Stimulated activated CD8-positive, alpha-beta memory T cell treated with anti-CD3 and anti-CD28 coated beads, Interleukin-15, amount 100 ng/mL, for 1 hour (primary cell): ENCODE data around the gene ZSCAN1.

ENCODE experiments used
- DNase-seq: peaks from one replicate; pipeline ENCODE4 v3.0.0-alpha.2; 2020; ENCODE audit warnings: low read depth

Gene ZSCAN1

DNA sequence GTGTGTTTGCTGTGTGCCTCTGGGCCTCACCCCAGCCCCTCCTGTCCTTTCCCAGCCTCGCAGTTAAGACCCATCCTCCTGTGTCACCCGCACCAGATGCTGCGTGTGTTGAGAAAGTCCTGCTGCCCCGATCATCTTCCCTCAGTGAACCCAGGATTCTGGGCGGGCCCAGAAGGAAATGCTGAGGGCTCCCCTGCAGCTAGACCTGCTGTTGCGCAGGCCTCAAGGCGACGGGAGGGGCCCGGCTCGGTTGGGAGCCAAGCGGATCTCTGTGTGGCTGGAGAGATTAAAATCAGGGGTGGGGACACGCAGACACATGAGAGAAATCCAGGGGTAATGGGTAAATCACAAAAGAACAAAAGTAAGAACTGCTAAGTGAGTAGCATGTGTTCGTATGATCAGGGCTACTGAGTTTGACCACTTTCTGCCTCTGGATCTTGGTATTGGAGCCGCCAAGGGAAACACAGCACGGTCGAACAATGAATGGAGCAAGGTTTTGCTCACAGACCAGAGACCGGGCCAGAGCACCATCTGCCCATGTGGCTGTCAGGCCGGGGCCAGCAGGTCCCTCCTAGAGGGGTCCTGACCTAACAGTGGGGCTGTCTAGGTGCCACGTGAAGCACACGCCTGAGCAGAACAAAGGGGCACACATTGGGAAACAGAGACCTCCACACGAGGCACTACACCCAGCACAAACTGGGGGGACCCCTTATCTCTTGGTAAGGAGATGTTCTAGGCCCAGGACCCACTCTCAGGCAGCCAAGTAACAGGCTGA, 7.1 kb downstream of the ZSCAN1 start:
- no peak for DNase-seq

DNA sequence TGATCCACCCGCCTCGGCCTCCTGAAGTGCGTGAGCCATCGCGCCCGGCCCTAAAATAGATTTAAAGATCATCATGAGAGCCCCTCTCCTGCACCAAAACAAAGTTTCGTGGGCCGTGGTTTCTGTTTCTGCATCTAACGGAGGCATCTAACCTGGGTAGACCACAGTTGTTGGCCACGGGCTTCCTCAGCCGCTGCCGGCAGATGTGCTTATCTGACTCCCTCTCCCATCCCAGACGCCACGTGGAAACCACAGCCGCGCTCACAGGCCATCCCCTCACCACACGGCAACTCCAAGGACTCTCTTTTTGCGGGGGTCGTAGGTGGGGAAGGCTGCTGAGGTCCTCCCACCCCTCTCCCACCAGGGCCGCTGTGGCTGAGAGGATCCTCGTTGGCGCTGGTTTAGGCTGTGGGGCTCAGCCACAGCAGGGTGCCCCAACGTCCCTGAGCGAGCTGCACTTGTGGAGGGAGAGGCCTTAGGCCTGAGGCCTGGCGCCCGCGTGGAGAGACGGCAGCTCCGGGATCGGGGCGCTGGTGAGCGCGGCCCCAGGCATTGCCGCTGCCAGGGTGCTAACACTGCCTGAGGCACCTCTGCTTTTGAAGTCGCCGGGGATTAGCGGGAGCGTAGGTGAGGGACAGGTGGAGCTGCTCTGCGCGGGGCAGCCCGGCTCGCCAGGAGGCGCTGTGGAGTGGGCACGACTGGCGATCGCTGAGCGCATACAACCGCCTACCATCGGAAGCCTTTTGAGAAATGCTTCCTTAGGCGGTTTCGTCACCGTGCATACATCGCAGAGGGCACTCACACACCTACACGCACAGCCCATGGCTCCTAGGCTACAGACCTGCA, 8.9 kb downstream of the ZSCAN1 start:
- DNase-seq = no peak

- no peak for DNase-seq
Measured at GRCh38 chr19:58044391-58044790, 10.6 kb downstream of the ZSCAN1 start.

- DNase-seq = no peak
Measured at GRCh38 chr19:58044886-58045285, 11.1 kb downstream of the ZSCAN1 start.

GRCh38 chr19:58045411-58046050, 11.7 kb downstream of the ZSCAN1 start:
- no peak for DNase-seq

GRCh38 chr19:58046856-58047255, 13.0 kb downstream of the ZSCAN1 start:
- no peak for DNase-seq

DNA sequence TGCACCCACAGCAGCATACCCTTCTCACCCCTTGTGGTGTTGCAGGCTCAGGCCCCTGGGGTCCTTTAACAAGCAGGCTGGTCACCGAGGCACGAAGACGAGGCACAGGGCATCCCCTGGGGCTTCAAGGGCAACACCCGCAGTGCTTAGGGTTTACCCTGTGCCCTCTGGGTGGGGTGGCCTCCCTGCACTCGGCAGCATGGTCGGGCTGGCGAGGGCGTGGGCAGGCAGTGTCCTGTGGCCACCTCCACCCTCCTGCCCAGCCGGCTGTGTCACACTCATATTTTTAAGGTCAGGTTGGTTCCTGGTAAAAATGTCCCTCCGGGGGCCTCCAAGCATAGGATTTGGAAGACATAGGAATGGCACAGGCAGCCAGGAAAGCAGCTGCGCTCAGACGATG, 13.8 kb downstream of the ZSCAN1 start:
- DNase-seq = no peak

DNA sequence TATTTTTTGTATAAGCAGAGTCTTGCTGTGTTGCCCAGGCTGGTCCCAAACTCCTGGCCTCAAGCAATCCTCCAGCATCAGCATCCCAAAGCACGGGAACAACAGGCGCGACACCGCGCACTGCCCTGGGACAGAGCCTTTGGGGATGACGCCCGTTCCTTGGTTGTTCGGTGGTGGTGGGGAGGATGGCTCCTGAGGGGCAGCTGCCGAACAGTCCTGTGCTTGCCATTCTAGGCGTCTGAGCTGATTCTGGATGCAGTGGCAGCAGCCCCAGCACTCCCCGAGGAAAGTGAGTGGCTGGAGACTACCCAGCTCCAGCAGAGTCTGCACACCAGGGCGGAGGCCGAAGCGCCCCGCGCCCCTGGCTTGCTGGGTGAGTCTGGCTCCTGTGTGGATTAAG, 18.4 kb downstream of the ZSCAN1 start:
- DNase-seq = no peak

DNA sequence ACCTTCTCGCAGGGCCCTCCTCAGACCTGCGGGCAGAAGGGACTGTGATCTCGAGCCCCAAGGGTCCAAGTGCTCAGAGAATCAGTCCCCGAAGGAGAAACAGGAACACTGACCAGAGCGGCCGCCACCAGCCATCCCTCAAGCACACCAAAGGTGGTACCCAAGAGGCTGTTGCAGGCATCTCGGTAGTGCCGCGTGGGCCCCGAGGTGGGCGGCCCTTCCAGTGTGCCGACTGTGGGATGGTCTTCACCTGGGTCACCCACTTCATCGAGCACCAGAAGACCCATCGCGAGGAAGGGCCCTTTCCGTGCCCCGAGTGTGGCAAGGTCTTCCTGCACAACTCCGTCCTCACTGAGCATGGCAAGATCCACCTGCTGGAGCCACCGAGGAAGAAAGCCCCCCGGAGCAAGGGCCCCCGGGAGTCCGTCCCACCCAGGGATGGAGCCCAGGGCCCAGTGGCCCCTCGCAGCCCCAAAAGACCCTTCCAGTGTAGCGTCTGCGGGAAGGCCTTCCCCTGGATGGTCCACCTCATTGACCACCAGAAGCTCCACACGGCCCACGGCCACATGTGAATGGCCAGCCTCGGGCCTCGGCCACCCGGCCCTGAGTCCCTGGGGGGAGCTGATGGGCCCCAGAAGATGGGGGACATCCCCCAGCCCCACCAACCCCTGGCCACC, 19.8 kb downstream of the ZSCAN1 start:
- no peak for DNase-seq

DNA sequence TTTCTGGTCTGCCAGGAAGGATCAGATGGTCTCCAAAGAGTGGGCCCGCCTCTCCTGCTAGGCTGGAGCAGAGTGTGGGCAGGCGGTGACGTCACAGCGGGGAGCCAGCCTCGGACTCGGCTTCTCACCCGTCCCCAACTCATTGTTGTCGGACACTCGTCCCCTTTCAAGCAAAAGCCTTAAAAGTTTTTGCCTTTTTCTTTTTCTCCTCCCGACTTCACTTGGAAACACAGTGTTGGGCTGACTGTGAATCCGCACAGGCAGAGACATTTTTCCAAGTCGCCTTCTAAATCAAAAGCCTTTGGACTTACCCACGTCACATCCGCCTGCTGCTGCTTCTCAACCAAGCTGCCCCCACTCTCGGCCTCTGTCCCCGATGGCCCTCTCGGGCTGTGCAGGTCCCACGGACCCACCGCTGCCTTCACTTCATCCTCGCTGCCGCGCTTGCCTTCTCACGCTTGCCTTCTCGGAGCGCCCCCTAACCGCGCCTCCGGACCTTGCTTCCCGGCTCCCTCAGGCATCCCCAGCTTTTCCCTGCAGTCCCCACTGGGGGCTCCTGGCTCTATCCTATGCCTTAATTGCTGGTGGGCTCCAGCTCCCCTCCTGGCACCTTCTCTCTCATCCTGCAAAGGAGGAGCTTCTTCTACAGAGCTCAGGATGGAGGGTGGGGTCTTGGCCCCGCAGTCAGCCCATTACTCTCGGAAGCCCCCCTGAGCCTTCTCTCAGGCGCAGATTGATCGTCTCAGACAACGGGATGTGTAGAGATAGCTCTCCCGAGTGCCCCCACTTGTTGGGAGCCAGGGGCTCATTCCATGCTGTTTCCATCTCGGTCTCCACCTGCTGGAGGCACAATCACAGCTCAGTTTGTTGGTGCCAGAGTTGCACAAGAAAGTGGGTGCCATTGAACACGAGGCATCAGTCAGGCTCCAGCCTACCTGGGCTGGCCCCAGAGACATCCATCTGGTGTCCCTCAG, 21.4 kb downstream of the ZSCAN1 start:
- no peak for DNase-seq

DNA sequence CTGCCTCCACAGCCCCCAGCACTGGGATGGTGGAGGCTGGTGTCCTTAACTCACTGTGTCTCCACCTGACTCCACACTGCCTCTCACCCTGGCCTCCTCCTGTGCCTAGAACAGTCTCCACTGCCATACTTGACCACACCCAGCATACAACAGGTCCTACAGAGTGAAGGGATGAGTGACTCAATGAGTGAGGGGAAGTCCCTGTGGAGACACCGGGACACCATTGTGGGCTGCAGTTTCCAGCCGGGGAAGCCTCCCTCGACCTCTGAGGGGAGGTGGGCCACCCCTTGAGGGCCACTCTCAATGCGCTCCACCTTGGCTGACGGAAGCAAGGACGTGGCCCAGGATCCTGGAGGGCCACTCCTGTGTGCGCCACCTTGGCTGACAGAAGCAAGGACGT, 22.4 kb downstream of the ZSCAN1 start:
- DNase-seq = no peak

- DNase-seq = no peak
Measured at GRCh38 chr19:58056861-58057260, 23.0 kb downstream of the ZSCAN1 start.

DNA sequence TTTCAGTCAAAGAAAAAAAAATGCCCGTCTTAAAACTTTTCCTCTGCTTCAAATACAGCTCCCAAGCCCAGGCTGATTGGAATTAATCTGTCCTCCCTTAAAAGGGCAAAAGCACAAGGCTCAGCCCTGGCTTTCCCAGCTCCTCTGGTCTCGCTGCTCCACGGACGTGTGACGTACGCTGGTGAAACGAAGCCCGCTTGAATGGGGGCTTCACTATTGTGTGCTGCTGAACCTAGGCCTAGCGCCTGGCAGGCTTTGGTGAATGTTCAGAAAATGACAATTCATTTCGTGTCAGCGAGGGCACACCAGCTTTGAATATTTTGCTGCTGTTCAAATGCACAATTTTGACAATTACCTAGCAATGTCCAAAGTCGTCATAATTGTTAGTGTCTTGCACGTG, 24.6 kb downstream of the ZSCAN1 start:
- no peak for DNase-seq

DNA sequence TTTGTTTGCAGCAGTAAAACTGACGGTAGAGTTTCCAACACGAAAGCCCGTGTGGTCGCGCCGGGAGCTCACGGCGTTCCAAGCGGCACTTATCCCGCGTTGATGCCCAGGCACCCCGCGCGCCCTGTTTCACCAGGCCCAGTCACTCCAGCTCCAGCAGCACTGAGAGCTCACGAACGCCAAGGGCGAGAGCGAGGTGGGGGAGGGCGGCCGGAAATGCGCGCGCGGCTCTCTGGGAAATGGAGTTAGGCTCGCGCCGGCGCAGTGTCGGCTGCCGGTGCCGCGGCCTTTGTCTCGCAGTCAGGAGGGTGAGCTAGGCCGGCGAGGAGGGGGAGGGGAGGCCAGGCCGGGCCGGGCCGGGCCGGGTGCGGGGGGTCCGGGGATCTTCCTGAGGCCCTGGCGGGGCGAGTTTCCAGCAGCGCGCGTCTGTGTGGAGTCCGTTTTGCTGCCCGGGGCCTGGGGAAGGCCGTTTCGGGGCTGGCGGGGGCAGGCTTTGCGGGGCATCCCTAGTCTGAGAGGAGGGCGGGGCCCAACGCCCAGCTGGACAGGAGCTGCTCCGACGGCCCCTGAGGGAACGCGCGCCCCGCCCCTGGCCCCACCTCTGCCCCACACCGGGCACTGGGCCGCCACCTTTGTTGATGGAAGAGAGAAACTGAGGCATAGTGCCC, 25.3 kb downstream of the ZSCAN1 start, which contains the start of gene ZNF135:
Gene ZNF135, plus strand, starts transcription at position 280 of the 668 bp plus-strand sequence. CDS start 721 bp downstream, outside the sequence.
- peak; percentile 38 for DNase-seq

DNA sequence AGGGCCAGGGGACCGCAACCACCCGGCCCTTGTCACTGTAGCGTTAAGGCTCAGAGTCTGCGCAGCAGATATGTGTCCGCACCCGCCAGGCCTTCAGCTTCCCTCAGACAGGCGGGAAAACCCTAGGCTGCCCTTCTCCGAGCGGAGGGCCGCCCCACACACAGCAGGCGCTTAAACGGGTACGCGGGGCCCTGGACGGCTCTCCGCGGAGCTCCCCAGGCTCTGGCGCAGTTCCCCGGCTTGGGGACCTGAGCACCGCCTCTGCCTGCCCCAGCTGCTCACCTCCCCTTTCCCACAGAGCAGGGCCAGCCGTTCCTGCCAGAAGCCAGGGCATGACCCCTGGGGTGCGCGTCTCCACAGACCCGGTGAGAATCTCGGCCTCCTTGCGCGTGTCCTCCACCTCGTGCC, 25.9 kb downstream of the ZSCAN1 start:
- DNase-seq = no peak

- DNase-seq = no peak
Measured at GRCh38 chr19:58060231-58060630, 26.4 kb downstream of the ZSCAN1 start.

DNA sequence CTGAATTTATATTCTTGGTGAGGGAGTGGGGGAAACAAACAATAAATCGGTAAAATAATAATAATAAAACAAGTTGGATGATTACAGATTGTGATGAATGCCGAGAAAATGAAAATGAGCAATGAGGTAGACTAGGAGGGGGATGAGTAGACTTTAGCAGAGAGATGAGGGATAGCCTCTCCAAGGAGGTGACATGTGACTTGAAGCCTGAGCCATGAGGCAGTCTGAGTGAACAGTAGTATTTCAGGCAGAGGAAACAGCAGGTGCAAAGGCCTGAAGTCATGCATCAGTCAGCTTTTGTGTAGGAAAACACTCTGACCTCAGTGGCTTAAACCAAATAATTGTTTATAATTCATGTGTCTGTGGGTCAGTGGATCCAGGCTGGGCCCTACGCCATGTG, 29.9 kb downstream of the ZSCAN1 start:
- no peak for DNase-seq

DNA sequence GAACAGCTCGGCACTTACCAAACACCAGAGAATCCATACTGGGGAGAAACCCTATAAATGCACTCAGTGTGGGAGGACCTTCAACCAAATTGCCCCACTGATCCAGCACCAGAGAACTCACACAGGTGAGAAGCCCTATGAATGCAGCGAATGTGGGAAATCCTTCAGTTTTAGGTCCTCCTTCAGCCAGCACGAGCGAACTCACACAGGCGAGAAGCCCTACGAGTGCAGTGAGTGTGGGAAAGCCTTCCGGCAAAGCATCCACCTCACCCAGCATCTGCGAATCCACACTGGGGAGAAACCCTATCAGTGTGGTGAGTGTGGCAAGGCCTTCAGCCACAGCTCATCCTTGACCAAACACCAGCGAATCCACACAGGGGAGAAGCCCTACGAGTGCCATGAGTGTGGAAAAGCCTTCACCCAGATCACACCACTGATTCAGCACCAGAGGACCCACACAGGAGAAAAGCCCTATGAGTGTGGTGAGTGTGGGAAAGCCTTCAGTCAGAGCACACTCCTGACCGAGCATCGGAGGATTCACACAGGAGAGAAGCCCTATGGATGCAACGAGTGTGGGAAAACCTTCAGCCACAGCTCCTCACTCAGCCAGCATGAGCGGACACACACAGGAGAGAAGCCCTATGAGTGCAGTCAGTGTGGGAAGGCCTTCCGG, 33.6 kb downstream of the ZSCAN1 start:
- DNase-seq = no peak

GRCh38 chr19:58079792-58080191, 46.0 kb downstream of the ZSCAN1 start:
- DNase-seq = no peak

GRCh38 chr19:58083021-58083420, 49.2 kb downstream of the ZSCAN1 start:
- no peak for DNase-seq
